PC-9 (cell line): ENCODE measurements around the gene PDE4D. TPM values are rescaled to one million over a fixed set of nuclear protein-coding genes. Genes with fewer than 3 reads are reported as not detected.

Experiments
- BruUV-seq: library from RNA; stranded (reverse); fragments of 400-500 nt; replicated peaks from 2 replicates; lab custom pipeline; 2021; lab: Mats Ljungman, UMichigan
- CTCF ChIA-PET: fragments of 300-600 bp; sonication (Branson Sonifier 250); formaldehyde crosslinking; loops from one replicate; lab custom pipeline; 2022; ENCODE audit warnings: antibody characterized with exemption; lab: Charles Lee
- POLR2A ChIA-PET: fragments of 300-600 bp; sonication (Branson Sonifier 250); formaldehyde crosslinking; loops from one replicate; lab custom pipeline; 2022; ENCODE audit warnings: antibody characterized with exemption; ENCODE audit not compliant: unreplicated experiment; lab: Charles Lee
- DNase-seq, 2 experiments: peaks; one replicate each; pipeline versions ENCODE4 v3.0.0 to v3.0.0-alpha.2; 2015 to 2022; ENCODE audit warnings: mixed read lengths in 1 of 2
- H2AFZ ChIP-seq: fragments of 200-600 bp; sonication (generic); 2 replicates; pipeline ENCODE4 v1.8.1; 2017; ENCODE audit warnings: antibody characterized with exemption
- H3F3A ChIP-seq: fragments of 200-600 bp; sonication (generic); 2 replicates; pipeline ENCODE4 v1.8.1; 2017; ENCODE audit warnings: antibody characterized with exemption, mild to moderate bottlenecking, low read depth; ENCODE audit not compliant: insufficient read depth
- H3K27ac ChIP-seq: fragments of 200-600 bp; sonication (generic); 2 replicates; pipeline ENCODE4 v1.6.1; 2016; ENCODE audit warnings: mixed run types
- H3K27me3 ChIP-seq: fragments of 200-600 bp; sonication (generic); 2 replicates; pipeline ENCODE4 v1.6.1; 2016; ENCODE audit warnings: low read depth, mixed run types; ENCODE audit not compliant: insufficient read depth
- H3K36me3 ChIP-seq: fragments of 200-600 bp; sonication (generic); 2 replicates; pipeline ENCODE4 v1.6.1; 2016; ENCODE audit warnings: low read depth, mixed run types
- H3K4me1 ChIP-seq: fragments of 200-600 bp; sonication (generic); replicated peaks from 2 replicates; pipeline ENCODE4 v1.6.1; 2016; ENCODE audit warnings: mixed run types; ENCODE audit not compliant: insufficient read depth
- H3K4me2 ChIP-seq: fragments of 200-600 bp; sonication (generic); 2 replicates; pipeline ENCODE4 v1.6.1; 2017; ENCODE audit warnings: mixed run types
- H3K4me3 ChIP-seq: fragments of 200-600 bp; sonication (generic); 2 replicates; pipeline ENCODE4 v1.6.1; 2016; ENCODE audit warnings: mixed run types
- H3K79me2 ChIP-seq: fragments of 200-600 bp; sonication (generic); 2 replicates; pipeline ENCODE4 v1.6.1; 2017; ENCODE audit warnings: low read depth, mixed run types
- H3K9me2 ChIP-seq: fragments of 200-600 bp; sonication (generic); 2 replicates; pipeline ENCODE4 v1.8.1; 2017; ENCODE audit warnings: mild to moderate bottlenecking; ENCODE audit not compliant: insufficient read depth
- H3K9me3 ChIP-seq: fragments of 200-600 bp; sonication (generic); 2 replicates; pipeline ENCODE4 v1.8.1; 2016; ENCODE audit warnings: low read depth; ENCODE audit not compliant: insufficient read depth
- H4K20me1 ChIP-seq: fragments of 200-600 bp; sonication (generic); 2 replicates; pipeline ENCODE4 v1.8.1; 2017; ENCODE audit not compliant: insufficient read depth
- EZH2 ChIP-seq: fragments of 200-600 bp; sonication (generic); IDR thresholded peaks from 2 replicates; pipeline ENCODE4 v1.8.0; 2017; ENCODE audit warnings: antibody characterized with exemption, low read depth
- intact Hi-C: fragments of 100-400 bp; cut with micrococcal nuclease; formaldehyde crosslinking; loops from one replicate; pipeline ENCODE4 v1.10.0; 2022; ENCODE audit not compliant: unreplicated experiment
- total RNA-seq: library from RNA; stranded (reverse); gene quantifications from 2 replicates; pipeline ENCODE4 v1.2.3, GENCODE V29; 2021
- TF ChIP-seq, protein P1 (sequence below): fragments of 200-600 bp; sonication (generic); conservative IDR thresholded peaks from 2 replicates; pipeline ENCODE4 v1.6.1; 2017; ENCODE audit warnings: mixed run types, antibody characterized with exemption, mild to moderate bottlenecking, moderate library complexity

PDE4D gene
- total RNA-seq, 1 experiment from 2014 or later, result 9.8 TPM

DNA sequence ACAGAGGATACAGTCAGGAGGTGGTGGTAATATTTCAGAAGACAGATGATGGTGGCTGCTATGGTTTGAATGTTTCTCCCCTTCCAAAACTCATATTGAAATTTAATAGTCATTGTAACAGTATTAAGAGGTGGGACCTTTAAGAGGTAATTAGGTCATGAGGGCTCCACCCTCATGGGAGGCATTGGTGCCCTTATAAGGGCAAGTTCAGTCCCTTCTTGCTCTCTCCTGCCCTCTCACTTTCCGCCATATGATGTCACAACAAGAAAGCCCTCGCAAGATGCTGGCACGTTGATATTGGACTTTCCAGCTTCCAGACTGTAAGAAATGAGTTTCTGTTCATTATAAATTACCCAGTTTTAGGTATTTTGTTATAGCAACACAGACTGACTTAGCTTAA lies 274.9 kb downstream of the PDE4D start:
- no peaks in the 10 kb centered on the region for H3K79me2 ChIP-seq
- 0 out of 2 replicates have a peak, but pooled peaks cover 8% of the 10 kb centered on the region for H3F3A ChIP-seq
- H3K36me3 ChIP-seq, result no peaks in the 10 kb centered on the region
- H3K4me1 ChIP-seq, result peaks cover 13% of the 10 kb centered on the region
- H3K4me3 ChIP-seq, result no peak overlapping the region
- H3K27ac ChIP-seq, result no peak overlapping the region
- no peak for DNase-seq
- TF ChIP-seq, protein P1, sequence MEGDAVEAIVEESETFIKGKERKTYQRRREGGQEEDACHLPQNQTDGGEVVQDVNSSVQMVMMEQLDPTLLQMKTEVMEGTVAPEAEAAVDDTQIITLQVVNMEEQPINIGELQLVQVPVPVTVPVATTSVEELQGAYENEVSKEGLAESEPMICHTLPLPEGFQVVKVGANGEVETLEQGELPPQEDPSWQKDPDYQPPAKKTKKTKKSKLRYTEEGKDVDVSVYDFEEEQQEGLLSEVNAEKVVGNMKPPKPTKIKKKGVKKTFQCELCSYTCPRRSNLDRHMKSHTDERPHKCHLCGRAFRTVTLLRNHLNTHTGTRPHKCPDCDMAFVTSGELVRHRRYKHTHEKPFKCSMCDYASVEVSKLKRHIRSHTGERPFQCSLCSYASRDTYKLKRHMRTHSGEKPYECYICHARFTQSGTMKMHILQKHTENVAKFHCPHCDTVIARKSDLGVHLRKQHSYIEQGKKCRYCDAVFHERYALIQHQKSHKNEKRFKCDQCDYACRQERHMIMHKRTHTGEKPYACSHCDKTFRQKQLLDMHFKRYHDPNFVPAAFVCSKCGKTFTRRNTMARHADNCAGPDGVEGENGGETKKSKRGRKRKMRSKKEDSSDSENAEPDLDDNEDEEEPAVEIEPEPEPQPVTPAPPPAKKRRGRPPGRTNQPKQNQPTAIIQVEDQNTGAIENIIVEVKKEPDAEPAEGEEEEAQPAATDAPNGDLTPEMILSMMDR, result no peak
- no peak for TF ChIP-seq EZH2
- ChIA-PET POLR2A (no interaction called here), CTCF (no interaction called here)
- no peaks in the 10 kb centered on the region for H4K20me1 ChIP-seq
- H2AFZ ChIP-seq, result no peak overlapping the region
- BruUV-seq, result no TSS peak
- intact Hi-C loops, result no loop called here
- no peaks in the 10 kb centered on the region for H3K27me3 ChIP-seq
- H3K4me2 ChIP-seq, result no peak overlapping the region
- H3K9me2 ChIP-seq, result no peaks in the 10 kb centered on the region
- H3K9me3 ChIP-seq, result no peaks in the 10 kb centered on the region

DNA sequence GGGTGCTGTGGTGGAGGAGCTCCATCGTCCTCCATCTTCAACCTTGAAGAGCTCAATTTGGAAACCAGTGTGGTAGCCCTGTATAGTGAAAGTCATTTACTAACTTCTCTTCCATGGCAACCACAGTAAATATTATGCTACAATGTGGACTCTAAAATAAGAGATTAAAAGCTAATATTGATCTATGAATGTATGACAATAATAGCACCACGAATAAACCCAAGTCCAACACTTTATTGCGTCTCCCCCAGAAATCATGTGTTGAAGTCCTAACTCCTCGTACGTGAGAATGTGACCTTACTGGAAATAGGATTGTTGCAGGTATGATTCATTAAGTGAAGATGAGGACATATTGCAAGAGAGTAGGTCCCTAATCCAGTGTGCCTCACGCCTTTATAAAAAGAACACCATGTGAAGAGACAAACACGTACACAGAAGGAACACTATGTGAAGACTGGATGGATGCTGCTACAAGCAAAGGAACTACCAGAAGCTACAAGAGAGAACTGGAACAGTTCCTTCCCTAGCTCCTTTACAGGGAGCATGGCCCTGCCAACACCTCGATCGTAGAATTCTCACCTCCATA lies 276.2 kb downstream of the PDE4D start:
- Histone ChIP-seq H3F3A (0 out of 2 replicates have a peak, but pooled peaks cover 8% of the 10 kb centered on the region), H3K4me2 (no peak overlapping the region), H2AFZ (no peak overlapping the region), H3K27me3 (no peaks in the 10 kb centered on the region), H3K4me1 (peaks cover 13% of the 10 kb centered on the region), H4K20me1 (no peaks in the 10 kb centered on the region), H3K9me2 (no peaks in the 10 kb centered on the region), H3K79me2 (no peaks in the 10 kb centered on the region), H3K27ac (no peak overlapping the region), H3K36me3 (no peaks in the 10 kb centered on the region), H3K9me3 (no peaks in the 10 kb centered on the region), H3K4me3 (no peak overlapping the region)
- POLR2A ChIA-PET, result no interaction called here
- no peak for TF ChIP-seq EZH2
- TF ChIP-seq, protein P1, result no peak
- CTCF ChIA-PET, result no interaction called here
- no TSS peak for BruUV-seq
- no peak for DNase-seq
- intact Hi-C loops, result no loop called here

DNA sequence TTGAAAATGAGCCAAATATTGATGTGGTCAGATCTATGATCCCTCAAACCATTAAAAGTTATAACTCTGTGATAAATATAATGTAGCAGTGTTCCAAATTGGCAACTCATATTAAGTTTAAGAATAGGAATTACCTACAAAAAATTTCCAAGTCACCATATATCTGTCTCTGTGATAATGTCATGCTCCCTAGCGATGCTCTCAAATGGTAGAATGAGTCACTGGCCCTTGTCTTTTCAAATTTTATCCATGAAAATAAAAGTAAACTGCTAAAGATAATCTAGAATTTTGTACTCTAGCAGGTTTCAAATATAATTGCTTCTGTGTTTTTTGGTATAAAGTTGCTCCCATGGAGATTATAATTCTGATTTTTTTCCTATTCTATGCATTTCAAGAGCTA lies 277.1 kb downstream of the PDE4D start:
- no TSS peak for BruUV-seq
- no peak overlapping the region for H3K27ac ChIP-seq
- H3K36me3 ChIP-seq, result no peaks in the 10 kb centered on the region
- H3F3A ChIP-seq, result 0 out of 2 replicates have a peak, but pooled peaks cover 8% of the 10 kb centered on the region
- H3K4me3 ChIP-seq, result no peak overlapping the region
- H3K4me2 ChIP-seq, result no peak overlapping the region
- no peaks in the 10 kb centered on the region for H3K9me3 ChIP-seq
- POLR2A ChIA-PET, result no interaction called here
- no peaks in the 10 kb centered on the region for H3K9me2 ChIP-seq
- H3K4me1 ChIP-seq, result peaks cover 13% of the 10 kb centered on the region
- no peaks in the 10 kb centered on the region for H3K27me3 ChIP-seq
- no peaks in the 10 kb centered on the region for H3K79me2 ChIP-seq
- no peak for DNase-seq
- H2AFZ ChIP-seq, result no peak overlapping the region
- no peaks in the 10 kb centered on the region for H4K20me1 ChIP-seq
- TF ChIP-seq EZH2, result no peak
- TF ChIP-seq, protein P1, result no peak
- intact Hi-C loops, result no loop called here
- CTCF ChIA-PET, result no interaction called here
